SK-N-SH treated with all-trans-retinoic acid at 6 μM for 48 hours (cell line): ENCODE data around the gene COL8A2.

Experiments
- PPARA ChIP-seq: fragments of 250-450 bp; sonication (Bioruptor Pico); IDR thresholded peaks from 2 replicates; pipeline ENCODE4 v1.5.0; 2020; ENCODE audit warnings: mild to moderate bottlenecking, borderline replicate concordance
- RARB ChIP-seq: fragments of 250-450 bp; sonication (Bioruptor Pico); IDR thresholded peaks from 2 replicates; pipeline ENCODE4 v1.8.0; 2021; ENCODE audit warnings: mild to moderate bottlenecking, moderate library complexity
- TCF4 ChIP-seq: fragments of 250-450 bp; sonication (Bioruptor Pico); IDR thresholded peaks from 2 replicates; pipeline ENCODE4 v1.8.0; 2021; ENCODE audit warnings: mild to moderate bottlenecking, moderate library complexity, borderline replicate concordance
- ZNF8 ChIP-seq: fragments of 450-650 bp; formaldehyde crosslinking; IDR thresholded peaks from 2 replicates; pipeline ENCODE4 v1.5.0; 2020; ENCODE audit warnings: mild to moderate bottlenecking, moderate library complexity

DNA sequence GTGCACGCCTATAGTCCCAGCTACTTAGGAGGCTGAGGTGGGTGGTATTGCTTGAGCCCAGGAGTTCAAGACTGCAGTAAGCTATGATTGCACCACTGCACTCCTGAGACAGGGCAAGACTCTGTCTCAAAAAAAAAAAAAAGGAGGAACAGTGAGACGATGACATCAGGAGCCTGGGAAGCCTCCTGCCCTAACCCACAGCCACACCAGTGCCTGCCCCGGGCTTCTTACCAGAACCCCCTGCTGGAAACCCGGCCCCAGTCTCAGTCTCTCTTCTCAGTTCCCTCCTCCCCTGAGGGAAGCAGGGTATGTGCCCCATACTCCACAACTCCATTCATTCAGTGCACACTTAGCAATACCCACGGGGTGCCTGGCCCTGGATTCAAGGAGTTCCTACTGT lies 9.1 kb downstream of the COL8A2 start:
- TF ChIP-seq ZNF8 (CRISPR knock-in tag) = no peak
- TF ChIP-seq TCF4 (CRISPR knock-in tag) = no peak
- no peak for TF ChIP-seq PPARA (CRISPR knock-in tag)
- no peak for TF ChIP-seq RARB (CRISPR knock-in tag)
